ENCODE measurements around the gene KRTAP6-2.

The KRTAP6-2 gene

DNA sequence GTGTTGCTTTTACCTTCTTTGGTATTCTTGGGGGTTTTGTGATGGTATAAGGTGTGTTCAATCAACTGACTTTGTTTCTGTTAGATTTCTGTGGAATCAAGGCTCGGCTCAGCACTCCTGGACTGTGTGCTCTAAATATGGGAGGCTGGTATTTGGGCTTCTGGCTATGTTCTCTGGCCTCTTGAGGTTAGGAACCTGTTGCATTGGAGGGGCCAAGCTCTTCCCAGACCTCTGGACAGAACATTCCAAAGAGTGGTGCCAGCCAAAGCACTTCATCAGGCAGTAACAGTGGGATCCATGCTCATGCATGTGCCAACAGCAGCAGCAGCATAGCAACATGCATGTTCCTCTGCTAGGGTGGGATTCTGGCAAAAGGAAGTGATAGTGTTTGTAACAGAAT, 45.9 kb downstream of the KRTAP6-2 start:
- no peak overlapping the region for H3K27ac ChIP-seq (ENCODE audit: low read length)
- H3K4me1 ChIP-seq (ENCODE audit: insufficient read depth, low read length) = no peaks in the 10 kb centered on the region
- no peak for ATAC-seq (ENCODE audit: insufficient read depth, low read depth)
- H3K9ac ChIP-seq (ENCODE audit: low read depth, low read length) = no peak overlapping the region
- H3K9me3 ChIP-seq (ENCODE audit: insufficient read depth, low read length, severe bottlenecking) = no peaks in the 10 kb centered on the region
- H2AFZ ChIP-seq (ENCODE audit: low read depth, low read length) = no peak overlapping the region
- H3K4me2 ChIP-seq (ENCODE audit: insufficient read depth, low read length) = no peak overlapping the region
- no peaks in the 10 kb centered on the region for H3K79me2 ChIP-seq (ENCODE audit: insufficient read depth, low read length)
- no peaks in the 10 kb centered on the region for H3K36me3 ChIP-seq (ENCODE audit: insufficient read depth, low read length)
- H4K20me1 ChIP-seq (ENCODE audit: insufficient read depth, low read length) = no peaks in the 10 kb centered on the region
- TF ChIP-seq EZH2 (IDR thresholded peaks at IDR 0.05; ENCODE audit: borderline replicate concordance, low read depth, low read length, severe bottlenecking) = no peak
- TF ChIP-seq, protein P1, sequence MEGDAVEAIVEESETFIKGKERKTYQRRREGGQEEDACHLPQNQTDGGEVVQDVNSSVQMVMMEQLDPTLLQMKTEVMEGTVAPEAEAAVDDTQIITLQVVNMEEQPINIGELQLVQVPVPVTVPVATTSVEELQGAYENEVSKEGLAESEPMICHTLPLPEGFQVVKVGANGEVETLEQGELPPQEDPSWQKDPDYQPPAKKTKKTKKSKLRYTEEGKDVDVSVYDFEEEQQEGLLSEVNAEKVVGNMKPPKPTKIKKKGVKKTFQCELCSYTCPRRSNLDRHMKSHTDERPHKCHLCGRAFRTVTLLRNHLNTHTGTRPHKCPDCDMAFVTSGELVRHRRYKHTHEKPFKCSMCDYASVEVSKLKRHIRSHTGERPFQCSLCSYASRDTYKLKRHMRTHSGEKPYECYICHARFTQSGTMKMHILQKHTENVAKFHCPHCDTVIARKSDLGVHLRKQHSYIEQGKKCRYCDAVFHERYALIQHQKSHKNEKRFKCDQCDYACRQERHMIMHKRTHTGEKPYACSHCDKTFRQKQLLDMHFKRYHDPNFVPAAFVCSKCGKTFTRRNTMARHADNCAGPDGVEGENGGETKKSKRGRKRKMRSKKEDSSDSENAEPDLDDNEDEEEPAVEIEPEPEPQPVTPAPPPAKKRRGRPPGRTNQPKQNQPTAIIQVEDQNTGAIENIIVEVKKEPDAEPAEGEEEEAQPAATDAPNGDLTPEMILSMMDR (IDR thresholded peaks at IDR 0.05; ENCODE audit: borderline replicate concordance, extremely low read depth, low read length, poor library complexity, severe bottlenecking) = no peak
- H3K4me3 ChIP-seq (ENCODE audit: low read depth in 1 of 2, low read length in 2 of 2) = no peak overlapping the region
- no peaks in the 10 kb centered on the region for H3K27me3 ChIP-seq (ENCODE audit: insufficient read depth, low read length, poor library complexity)
- no peak for DNase-seq
